ENCODE data around the gene ARID1B. TPM values are rescaled to one million over a fixed set of nuclear protein-coding genes. Genes with fewer than 3 reads are reported as not detected.

ARID1B gene
- total RNA-seq, 1 donor from 2014 or later = 47.3 TPM

GRCh38 chr6:157229713-157230112 is 452.5 kb downstream of the ARID1B start:
- no peak for DNase-seq (ENCODE audit: low read depth)
- H3K27me3 ChIP-seq (ENCODE audit: control insufficient read depth, insufficient read depth, low read length) = no peaks in the 10 kb centered on the region
- H3K4me3 ChIP-seq (ENCODE audit: low read depth, low read length) = no peak overlapping the region
- H3K36me3 ChIP-seq (ENCODE audit: control insufficient read depth, insufficient read depth, low read length) = no peaks in the 10 kb centered on the region
- no peak for TF ChIP-seq CTCF (IDR thresholded peaks at IDR 0.05; ENCODE audit: insufficient read depth, low read length, poor library complexity, severe bottlenecking)

GRCh38 chr6:157230910-157231309 is 453.7 kb downstream of the ARID1B start:
- no peak for DNase-seq (ENCODE audit: low read depth)
- no peak overlapping the region for H3K4me3 ChIP-seq (ENCODE audit: low read depth, low read length)
- TF ChIP-seq CTCF (IDR thresholded peaks at IDR 0.05; ENCODE audit: insufficient read depth, low read length, poor library complexity, severe bottlenecking) = no peak

GRCh38 chr6:157232161-157232895 is 455.1 kb downstream of the ARID1B start:
- Histone ChIP-seq H3K4me3 (ENCODE audit: low read depth, low read length) (no peak overlapping the region), H3K27me3 (ENCODE audit: control insufficient read depth, insufficient read depth, low read length) (peaks cover 16% of the 10 kb centered on the region), H3K36me3 (ENCODE audit: control insufficient read depth, insufficient read depth, low read length) (no peaks in the 10 kb centered on the region)
- TF ChIP-seq CTCF (IDR thresholded peaks at IDR 0.05; ENCODE audit: insufficient read depth, low read length, poor library complexity, severe bottlenecking) = no peak
- DNase-seq (ENCODE audit: low read depth) = no peak

More at GRCh38 chr6:157230910-157231309, 453.7 kb downstream of the ARID1B start:
- H3K36me3 ChIP-seq (ENCODE audit: control insufficient read depth, insufficient read depth, low read length) = no peaks in the 10 kb centered on the region
- H3K27me3 ChIP-seq (ENCODE audit: control insufficient read depth, insufficient read depth, low read length) = peaks cover 6% of the 10 kb centered on the region

GRCh38 chr6:157233156-157233555 is 456.0 kb downstream of the ARID1B start:
- H3K27me3 ChIP-seq (ENCODE audit: control insufficient read depth, insufficient read depth, low read length) = peaks cover 17% of the 10 kb centered on the region
- TF ChIP-seq CTCF (IDR thresholded peaks at IDR 0.05; ENCODE audit: insufficient read depth, low read length, poor library complexity, severe bottlenecking) = no peak
- DNase-seq (ENCODE audit: low read depth) = no peak
- H3K36me3 ChIP-seq (ENCODE audit: control insufficient read depth, insufficient read depth, low read length) = no peaks in the 10 kb centered on the region
- no peak overlapping the region for H3K4me3 ChIP-seq (ENCODE audit: low read depth, low read length)

- Histone ChIP-seq H3K36me3 (ENCODE audit: control insufficient read depth, insufficient read depth, low read length) (no peaks in the 10 kb centered on the region), H3K4me3 (ENCODE audit: low read depth, low read length) (no peak overlapping the region), H3K27me3 (ENCODE audit: control insufficient read depth, insufficient read depth, low read length) (peaks cover 17% of the 10 kb centered on the region)
- TF ChIP-seq CTCF (IDR thresholded peaks at IDR 0.05; ENCODE audit: insufficient read depth, low read length, poor library complexity, severe bottlenecking) = no peak
- no peak for DNase-seq (ENCODE audit: low read depth)
Observed at GRCh38 chr6:157233686-157234085, 456.5 kb downstream of the ARID1B start.

GRCh38 chr6:157235600-157236039 is 458.4 kb downstream of the ARID1B start:
- Histone ChIP-seq H3K36me3 (ENCODE audit: control insufficient read depth, insufficient read depth, low read length) (no peaks in the 10 kb centered on the region), H3K4me3 (ENCODE audit: low read depth, low read length) (peak overlapping the region; percentile 38), H3K27me3 (ENCODE audit: control insufficient read depth, insufficient read depth, low read length) (peaks cover 17% of the 10 kb centered on the region)
- DNase-seq (ENCODE audit: low read depth) = no peak
- TF ChIP-seq CTCF (IDR thresholded peaks at IDR 0.05; ENCODE audit: insufficient read depth, low read length, poor library complexity, severe bottlenecking) = peak; percentile 78
